K562 (cell line): Measurements from ENCODE around the gene CFAP20DC. TPM values are rescaled to one million over a fixed set of nuclear protein-coding genes. Genes with fewer than 3 reads are reported as not detected.

ENCODE experiments used
- ATAC-seq: fragments of 200-7000 bp; cut with Tn5 transposase; 3 replicates; pipeline ENCODE4 v1.9.1; 2020; ENCODE audit warnings: moderate library complexity
- BruUV-seq: library from RNA; stranded (reverse); fragments of 400-500 nt; replicated peaks from 2 replicates; lab custom pipeline; 2021; lab: Mats Ljungman, UMichigan
- CTCF ChIA-PET: fragments of 300-600 bp; formaldehyde crosslinking; extraction: SDS; loops from one replicate; lab custom pipeline; 2021; ENCODE audit warnings: low intra/inter-chr PET ratio; lab: Yijun Ruan, JAX
- POLR2A ChIA-PET: fragments of 300-600, 350-650 bp; sonication (Branson Sonifier 250); formaldehyde crosslinking; extraction: SDS; loops from one replicate; lab custom pipeline; 2021; ENCODE audit warnings: antibody characterized with exemption, inconsistent platforms; lab: Yijun Ruan, JAX
- DNase-seq, 4 experiments: peaks; one replicate each; pipeline versions ENCODE4 v3.0.0 to v3.0.0-alpha.2; 2011 to 2018; ENCODE audit warnings: low spot score in 3 of 4, mixed read lengths in 3 of 4; ENCODE audit errors: extremely low read depth in 1 of 4
- FAIRE-seq: peaks from 2 replicates; lab custom pipeline; 2011; peaks lifted over from hg19 to GRCh38; lab: Jason Lieb, UNC
- H2AFZ ChIP-seq: 2 replicates; pipeline ENCODE4 v1.6.0; 2011; ENCODE audit warnings: low read depth, low read length, control low read depth, inconsistent platforms
- H3K27ac ChIP-seq: fragments of 200-600 bp; 3 replicates; pipeline ENCODE4 v1.8.0; 2011; ENCODE audit warnings: low read depth, mild to moderate bottlenecking, control low read depth, inconsistent platforms, low read length, moderate library complexity, mixed read lengths; ENCODE audit errors: extremely low read depth
- H3K27me3 ChIP-seq, 2 experiments: fragments of 300-600 bp in 1 of 2; 2 replicates in 1 of 2; 3 replicates in 1 of 2; pipeline versions ENCODE4 v1.6.0 to v1.8.0; 2011; ENCODE audit warnings: inconsistent platforms in 2 of 2, low read length in 2 of 2, mild to moderate bottlenecking in 1 of 2, mixed read lengths in 1 of 2, moderate library complexity in 1 of 2; ENCODE audit not compliant: control insufficient read depth in 2 of 2, insufficient read depth in 2 of 2
- H3K36me3 ChIP-seq: fragments of 300-600 bp; 3 replicates; pipeline ENCODE4 v1.8.0; 2011; ENCODE audit warnings: mild to moderate bottlenecking, low read length, inconsistent platforms; ENCODE audit not compliant: control insufficient read depth, insufficient read depth
- H3K4me1 ChIP-seq, 2 experiments: fragments of 200-600 bp in 1 of 2; replicated peaks in 1 of 2; 2 replicates in 1 of 2; 3 replicates in 1 of 2; pipeline versions ENCODE4 v1.5.1 to v1.8.0; 2011; ENCODE audit warnings: inconsistent platforms in 2 of 2, low read length in 2 of 2, mild to moderate bottlenecking in 1 of 2, mixed read lengths in 1 of 2, moderate library complexity in 1 of 2; ENCODE audit not compliant: control insufficient read depth in 2 of 2, insufficient read depth in 2 of 2
- H3K4me2 ChIP-seq: 2 replicates; pipeline ENCODE4 v1.6.1; 2011; ENCODE audit warnings: low read length, control low read depth, inconsistent platforms, mixed read lengths; ENCODE audit not compliant: insufficient read depth
- H3K4me3 ChIP-seq: fragments of 200-600 bp; sonication (generic), shearing (Covaris generic); 2 replicates; pipeline ENCODE4 v1.5.1; 2016; ENCODE audit warnings: control low read depth, inconsistent platforms
- H3K79me2 ChIP-seq: fragments of 200-600 bp; 3 replicates; pipeline ENCODE4 v1.8.0; 2011; ENCODE audit warnings: low read length, inconsistent platforms; ENCODE audit not compliant: control insufficient read depth, insufficient read depth
- H3K9ac ChIP-seq, 2 experiments: 2 replicates each; pipeline versions ENCODE4 v1.6.0 to v1.6.1; 2011; ENCODE audit warnings: low read depth in 2 of 2, low read length in 2 of 2, control low read depth in 1 of 2, inconsistent platforms in 1 of 2, mild to moderate bottlenecking in 1 of 2, mixed read lengths in 1 of 2; ENCODE audit not compliant: insufficient read depth in 1 of 2
- H3K9me1 ChIP-seq: one replicate; pipeline ENCODE4 v1.6.0; 2011; ENCODE audit warnings: inconsistent platforms, mild to moderate bottlenecking, low read length, moderate library complexity; ENCODE audit not compliant: control insufficient read depth, insufficient read depth
- H3K9me3 ChIP-seq: replicated peaks from 2 replicates; pipeline ENCODE4 v1.5.1; 2011; ENCODE audit warnings: low read depth, low read length, inconsistent platforms; ENCODE audit not compliant: control insufficient read depth, insufficient read depth
- H4K20me1 ChIP-seq: replicated peaks from 2 replicates; pipeline ENCODE4 v1.6.1; 2011; ENCODE audit warnings: low read length, inconsistent platforms, mixed read lengths; ENCODE audit not compliant: control insufficient read depth, insufficient read depth
- CSDE1 ChIP-seq, 2 experiments: fragments of 450-650 bp; IDR thresholded peaks; 2 replicates each; pipeline ENCODE4 v1.6.1; 2016; ENCODE audit warnings: mild to moderate bottlenecking in 1 of 2
- ETS1 ChIP-seq: conservative IDR thresholded peaks from 2 replicates; pipeline ENCODE4 v1.6.1; 2011; ENCODE audit warnings: low read depth, mild to moderate bottlenecking, low read length; ENCODE audit not compliant: control insufficient read depth
- FOXJ2 ChIP-seq: fragments of 200-800 bp; sonication (Bioruptor generic); IDR thresholded peaks from 2 replicates; pipeline ENCODE4 v1.6.1; 2016; ENCODE audit warnings: missing genetic modification characterization, missing compliant biosample characterization
- HCFC1 ChIP-seq: IDR thresholded peaks from 2 replicates; pipeline ENCODE4 v1.6.1; 2012; ENCODE audit warnings: low read depth, low read length, improper control_type of control experiment
- HLTF ChIP-seq: fragments of 450-650 bp; IDR thresholded peaks from 2 replicates; pipeline ENCODE4 v1.6.1; 2016
- MCM5 ChIP-seq: fragments of 450-650 bp; IDR thresholded peaks from 2 replicates; pipeline ENCODE4 v1.6.1; 2016; ENCODE audit warnings: low read depth
- NR3C1 ChIP-seq: sonication (generic); formaldehyde crosslinking; IDR thresholded peaks from 2 replicates; pipeline ENCODE4 v1.8.1; 2022; ENCODE audit warnings: missing genetic modification reagents
- PTTG1 ChIP-seq: fragments of 450-650 bp; IDR thresholded peaks from 2 replicates; pipeline ENCODE4 v1.6.1; 2016; ENCODE audit warnings: low read depth, mild to moderate bottlenecking, missing genetic modification characterization, missing compliant biosample characterization
- PURB ChIP-seq: sonication (generic); formaldehyde crosslinking; IDR thresholded peaks from 2 replicates; pipeline ENCODE4 v1.9.0; 2021; ENCODE audit warnings: low read depth, mild to moderate bottlenecking, missing genetic modification reagents
- RAD21 ChIP-seq, 2 experiments: fragments of 250-450 bp in 1 of 2; fragments of 450-650 bp in 1 of 2; sonication (Bioruptor Pico) in 1 of 2; formaldehyde crosslinking in 1 of 2; IDR thresholded peaks in 1 of 2; conservative IDR thresholded peaks in 1 of 2; 2 replicates each; pipeline versions ENCODE4 v1.4.0 to v1.8.0; 2020 to 2022; ENCODE audit warnings: mild to moderate bottlenecking in 2 of 2, moderate library complexity in 1 of 2
- RHOXF2B ChIP-seq: fragments of 250-450 bp; sonication (Bioruptor Pico); conservative IDR thresholded peaks from 2 replicates; pipeline ENCODE4 v1.5.1; 2021
- in situ Hi-C: fragments of 300-500 bp; cut with MboI; formaldehyde crosslinking; loops from 4 replicates; pipeline ENCODE4 v1.15.0; 2018; ENCODE audit warnings: inconsistent platforms, mixed read lengths
- intact Hi-C: fragments of 100-400 bp; cut with micrococcal nuclease; formaldehyde crosslinking; loops from 2 replicates; pipeline ENCODE4 v1.14.2; 2022
- polyA plus RNA-seq, 8 experiments: library from polyadenylated mRNA; depleted of rRNA in 4 of 8; stranded (reverse) in 5 of 8; unstranded in 3 of 8; fragments of >200 nt; fragmentation: Nextera tagmentation in 2 of 8; fragmentation: Illumina TruSeq in 1 of 8; extraction: Ambion mirVana in 2 of 8; extraction: Trizol in 1 of 8; gene quantifications; 2 replicates each; pipeline versions ENCODE4 v1.2.1 to v1.2.3, GENCODE V29; 2011 to 2014; ENCODE audit warnings: inconsistent platforms in 1 of 8, missing spikeins in 1 of 8
- total RNA-seq, 7 experiments: library from RNA; depleted of rRNA in 6 of 7; stranded (reverse); fragments of >200 nt in 6 of 7; fragmentation: Illumina TruSeq in 2 of 7; extraction: Trizol in 2 of 7; gene quantifications; 2 replicates each; pipeline versions ENCODE4 v1.2.1 to v1.2.3, GENCODE V29; 2011 to 2021; ENCODE audit warnings: low replicate concordance in 1 of 7
- TF ChIP-seq, protein P1 (sequence below): fragments of 250-450 bp; sonication (Bioruptor Pico); IDR thresholded peaks from 2 replicates; pipeline ENCODE4 v1.9.0; 2021; ENCODE audit warnings: mild to moderate bottlenecking, inconsistent platforms
- TF ChIP-seq, protein P2 (sequence below): fragments of 450-650 bp; IDR thresholded peaks from 2 replicates; pipeline ENCODE4 v1.6.1; 2016; ENCODE audit warnings: mild to moderate bottlenecking
- TF ChIP-seq, protein P3 (sequence below): fragments of 150-350 bp; conservative IDR thresholded peaks from 2 replicates; pipeline ENCODE4 v1.6.1; 2014; ENCODE audit warnings: low read length

CFAP20DC gene
- total and polyA plus RNA-seq, 9 of the 15 experiments (the other 6 are each of a cell fraction or from before 2014, with no cell fraction given): 1.6 to 5.9 (median 4.6) TPM

- intact Hi-C loops: no loop called here
- H3K9me3 ChIP-seq: no peaks in the 10 kb centered on the region
- no peaks in the 10 kb centered on the region for H3K36me3 ChIP-seq
- ChIA-PET CTCF (no interaction called here), POLR2A (interaction anchor here (0.7 kb wide), 1 partner anchor 25 kb away, joined by 3 read pairs; no protein-coding TSS in a partner anchor)
- no peaks in the 10 kb centered on the region for H3K4me1 ChIP-seq
- TF ChIP-seq FOXJ2 (no peak), ETS1 (no peak), CSDE1 (IDR thresholded peaks at IDR 0.05) (no peak), RHOXF2B (no peak), MCM5 (no peak), RAD21 (CRISPR knock-in tag; conservative IDR thresholded peaks at IDR 0.05 in 1 of 2, IDR thresholded peaks at IDR 0.05 in 1 of 2) (no peak), NR3C1 (CRISPR knock-in tag) (no peak), HLTF (no peak), PURB (CRISPR knock-in tag) (no peak), PTTG1 (no peak), HCFC1 (no peak)
- TF ChIP-seq, protein P1, sequence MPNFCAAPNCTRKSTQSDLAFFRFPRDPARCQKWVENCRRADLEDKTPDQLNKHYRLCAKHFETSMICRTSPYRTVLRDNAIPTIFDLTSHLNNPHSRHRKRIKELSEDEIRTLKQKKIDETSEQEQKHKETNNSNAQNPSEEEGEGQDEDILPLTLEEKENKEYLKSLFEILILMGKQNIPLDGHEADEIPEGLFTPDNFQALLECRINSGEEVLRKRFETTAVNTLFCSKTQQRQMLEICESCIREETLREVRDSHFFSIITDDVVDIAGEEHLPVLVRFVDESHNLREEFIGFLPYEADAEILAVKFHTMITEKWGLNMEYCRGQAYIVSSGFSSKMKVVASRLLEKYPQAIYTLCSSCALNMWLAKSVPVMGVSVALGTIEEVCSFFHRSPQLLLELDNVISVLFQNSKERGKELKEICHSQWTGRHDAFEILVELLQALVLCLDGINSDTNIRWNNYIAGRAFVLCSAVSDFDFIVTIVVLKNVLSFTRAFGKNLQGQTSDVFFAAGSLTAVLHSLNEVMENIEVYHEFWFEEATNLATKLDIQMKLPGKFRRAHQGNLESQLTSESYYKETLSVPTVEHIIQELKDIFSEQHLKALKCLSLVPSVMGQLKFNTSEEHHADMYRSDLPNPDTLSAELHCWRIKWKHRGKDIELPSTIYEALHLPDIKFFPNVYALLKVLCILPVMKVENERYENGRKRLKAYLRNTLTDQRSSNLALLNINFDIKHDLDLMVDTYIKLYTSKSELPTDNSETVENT: no peak
- TF ChIP-seq, protein P2, sequence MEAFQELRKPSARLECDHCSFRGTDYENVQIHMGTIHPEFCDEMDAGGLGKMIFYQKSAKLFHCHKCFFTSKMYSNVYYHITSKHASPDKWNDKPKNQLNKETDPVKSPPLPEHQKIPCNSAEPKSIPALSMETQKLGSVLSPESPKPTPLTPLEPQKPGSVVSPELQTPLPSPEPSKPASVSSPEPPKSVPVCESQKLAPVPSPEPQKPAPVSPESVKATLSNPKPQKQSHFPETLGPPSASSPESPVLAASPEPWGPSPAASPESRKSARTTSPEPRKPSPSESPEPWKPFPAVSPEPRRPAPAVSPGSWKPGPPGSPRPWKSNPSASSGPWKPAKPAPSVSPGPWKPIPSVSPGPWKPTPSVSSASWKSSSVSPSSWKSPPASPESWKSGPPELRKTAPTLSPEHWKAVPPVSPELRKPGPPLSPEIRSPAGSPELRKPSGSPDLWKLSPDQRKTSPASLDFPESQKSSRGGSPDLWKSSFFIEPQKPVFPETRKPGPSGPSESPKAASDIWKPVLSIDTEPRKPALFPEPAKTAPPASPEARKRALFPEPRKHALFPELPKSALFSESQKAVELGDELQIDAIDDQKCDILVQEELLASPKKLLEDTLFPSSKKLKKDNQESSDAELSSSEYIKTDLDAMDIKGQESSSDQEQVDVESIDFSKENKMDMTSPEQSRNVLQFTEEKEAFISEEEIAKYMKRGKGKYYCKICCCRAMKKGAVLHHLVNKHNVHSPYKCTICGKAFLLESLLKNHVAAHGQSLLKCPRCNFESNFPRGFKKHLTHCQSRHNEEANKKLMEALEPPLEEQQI: no peak
- TF ChIP-seq, protein P3, sequence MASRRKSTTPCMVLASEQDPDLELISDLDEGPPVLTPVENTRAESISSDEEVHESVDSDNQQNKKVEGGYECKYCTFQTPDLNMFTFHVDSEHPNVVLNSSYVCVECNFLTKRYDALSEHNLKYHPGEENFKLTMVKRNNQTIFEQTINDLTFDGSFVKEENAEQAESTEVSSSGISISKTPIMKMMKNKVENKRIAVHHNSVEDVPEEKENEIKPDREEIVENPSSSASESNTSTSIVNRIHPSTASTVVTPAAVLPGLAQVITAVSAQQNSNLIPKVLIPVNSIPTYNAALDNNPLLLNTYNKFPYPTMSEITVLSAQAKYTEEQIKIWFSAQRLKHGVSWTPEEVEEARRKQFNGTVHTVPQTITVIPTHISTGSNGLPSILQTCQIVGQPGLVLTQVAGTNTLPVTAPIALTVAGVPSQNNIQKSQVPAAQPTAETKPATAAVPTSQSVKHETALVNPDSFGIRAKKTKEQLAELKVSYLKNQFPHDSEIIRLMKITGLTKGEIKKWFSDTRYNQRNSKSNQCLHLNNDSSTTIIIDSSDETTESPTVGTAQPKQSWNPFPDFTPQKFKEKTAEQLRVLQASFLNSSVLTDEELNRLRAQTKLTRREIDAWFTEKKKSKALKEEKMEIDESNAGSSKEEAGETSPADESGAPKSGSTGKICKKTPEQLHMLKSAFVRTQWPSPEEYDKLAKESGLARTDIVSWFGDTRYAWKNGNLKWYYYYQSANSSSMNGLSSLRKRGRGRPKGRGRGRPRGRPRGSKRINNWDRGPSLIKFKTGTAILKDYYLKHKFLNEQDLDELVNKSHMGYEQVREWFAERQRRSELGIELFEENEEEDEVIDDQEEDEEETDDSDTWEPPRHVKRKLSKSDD: no peak
- no peaks in the 10 kb centered on the region for H4K20me1 ChIP-seq
- no peak overlapping the region for H3K27ac ChIP-seq
- FAIRE-seq: no peak
- BruUV-seq: no TSS peak
- H3K79me2 ChIP-seq: no peaks in the 10 kb centered on the region
- ATAC-seq: no peak
- no peak overlapping the region for H3K9ac ChIP-seq
- no peaks in the 10 kb centered on the region for H3K27me3 ChIP-seq
- H2AFZ ChIP-seq: no peak overlapping the region
- H3K4me2 ChIP-seq: no peak overlapping the region
- in situ Hi-C loops: no loop called here
- H3K9me1 ChIP-seq: no peaks in the 10 kb centered on the region
- H3K4me3 ChIP-seq: no peak overlapping the region
- DNase-seq: no peak
Observed at GRCh38 chr3:58772462-58772861, 277.4 kb downstream of the CFAP20DC start.
